SK-N-SH (cell line): Measurements from ENCODE around the gene ETV6. TPM values are rescaled to one million over a fixed set of nuclear protein-coding genes. Genes with fewer than 3 reads are reported as not detected.

Experiments
- CTCF ChIA-PET: fragments of 300-600, 350-600 bp; formaldehyde crosslinking; extraction: SDS; loops from one replicate; lab custom pipeline; 2021; lab: Yijun Ruan, JAX
- POLR2A ChIA-PET: fragments of 350-600 bp; sonication (Branson Sonifier 250); formaldehyde crosslinking; extraction: SDS; loops from one replicate; lab custom pipeline; 2020; ENCODE audit warnings: antibody characterized with exemption, inconsistent platforms; lab: Yijun Ruan, JAX
- DNase-seq: peaks from one replicate; pipeline ENCODE4 v3.0.0; 2012
- H2AFZ ChIP-seq: fragments of 200-600 bp; sonication (generic); 2 replicates; pipeline ENCODE4 v1.8.1; 2016; ENCODE audit warnings: antibody characterized with exemption, mild to moderate bottlenecking, low read depth
- H3F3A ChIP-seq: fragments of 200-600 bp; sonication (generic); replicated peaks from 2 replicates; pipeline ENCODE3; 2016; ENCODE audit warnings: antibody characterized with exemption, mild to moderate bottlenecking; ENCODE audit not compliant: insufficient read depth
- H3K27ac ChIP-seq, 2 experiments: fragments of 200-500 bp in 1 of 2; fragments of 200-600 bp in 1 of 2; sonication (Bioruptor generic) in 1 of 2; sonication (generic), shearing (Covaris generic) in 1 of 2; 2 replicates each; pipeline versions ENCODE4 v1.5.1 to v1.6.1; 2014 to 2016; ENCODE audit warnings: low read depth in 2 of 2, inconsistent platforms in 1 of 2, low read length in 1 of 2, mild to moderate bottlenecking in 1 of 2, mixed read lengths in 1 of 2
- H3K27me3 ChIP-seq: fragments of 200-600 bp; sonication (generic), shearing (Covaris generic); 2 replicates; pipeline ENCODE4 v1.6.1; 2016; ENCODE audit warnings: mixed run types; ENCODE audit not compliant: insufficient read depth
- H3K36me3 ChIP-seq, 2 experiments: fragments of 200-500 bp in 1 of 2; fragments of 200-600 bp in 1 of 2; sonication (Bioruptor generic) in 1 of 2; sonication (generic) in 1 of 2; replicated peaks in 1 of 2; 2 replicates each; pipeline versions ENCODE3 to v1.5.1; 2014 to 2016; ENCODE audit warnings: low read length in 1 of 2, mild to moderate bottlenecking in 1 of 2; ENCODE audit not compliant: insufficient read depth in 2 of 2, control insufficient read depth in 1 of 2
- H3K4me1 ChIP-seq, 2 experiments: fragments of 200-500 bp in 1 of 2; fragments of 200-600 bp in 1 of 2; sonication (Bioruptor generic) in 1 of 2; sonication (generic), shearing (Covaris generic) in 1 of 2; 2 replicates each; pipeline versions ENCODE4 v1.5.1 to v1.6.1; 2014 to 2016; ENCODE audit warnings: low read depth in 1 of 2, low read length in 1 of 2, mixed run types in 1 of 2; ENCODE audit not compliant: insufficient read depth in 2 of 2, control insufficient read depth in 1 of 2
- H3K4me2 ChIP-seq: fragments of 200-600 bp; sonication (generic), shearing (Covaris generic); 2 replicates; pipeline ENCODE4 v1.6.1; 2017; ENCODE audit warnings: mixed run types
- H3K4me3 ChIP-seq, 2 experiments: fragments of 200-500 bp in 1 of 2; fragments of 200-600 bp in 1 of 2; sonication (Bioruptor generic) in 1 of 2; sonication (generic), shearing (Covaris generic) in 1 of 2; 2 replicates each; pipeline versions ENCODE4 v1.5.1 to v1.8.1; 2014 to 2016; ENCODE audit warnings: low read depth in 2 of 2, inconsistent platforms in 1 of 2, low read length in 1 of 2, mild to moderate bottlenecking in 1 of 2, mixed read lengths in 1 of 2, moderate library complexity in 1 of 2
- H3K79me2 ChIP-seq: fragments of 200-600 bp; sonication (generic); 2 replicates; pipeline ENCODE4 v1.8.1; 2017; ENCODE audit warnings: mild to moderate bottlenecking; ENCODE audit not compliant: insufficient read depth
- H3K9ac ChIP-seq: fragments of 200-600 bp; sonication (generic); 2 replicates; pipeline ENCODE4 v1.6.1; 2017; ENCODE audit warnings: mixed run types
- H3K9me2 ChIP-seq: fragments of 200-600 bp; sonication (generic); 2 replicates; pipeline ENCODE4 v1.6.1; 2017; ENCODE audit warnings: mixed run types
- H3K9me3 ChIP-seq: fragments of 200-600 bp; sonication (generic); 2 replicates; pipeline ENCODE4 v1.6.1; 2017; ENCODE audit warnings: mixed run types, mild to moderate bottlenecking, moderate library complexity
- H4K20me1 ChIP-seq: fragments of 200-600 bp; sonication (generic); 2 replicates; pipeline ENCODE4 v1.6.1; 2017; ENCODE audit warnings: mild to moderate bottlenecking, mixed run types; ENCODE audit not compliant: insufficient read depth
- EZH2phosphoT487 ChIP-seq: fragments of 200-600 bp; sonication (generic); IDR thresholded peaks from 2 replicates; pipeline ENCODE4 v1.6.1; 2017; ENCODE audit warnings: low read depth, mixed run types, mild to moderate bottlenecking, antibody characterized with exemption, moderate library complexity, borderline replicate concordance
- FOSL2 ChIP-seq: IDR thresholded peaks from 2 replicates; pipeline ENCODE4 v1.4.0; 2012; ENCODE audit warnings: low read depth, mild to moderate bottlenecking, moderate library complexity, borderline replicate concordance
- FOXJ3 ChIP-seq: sonication (generic); formaldehyde crosslinking; IDR thresholded peaks from 2 replicates; pipeline ENCODE4 v1.5.1; 2020; ENCODE audit warnings: mild to moderate bottlenecking, missing genetic modification reagents
- FOXM1 ChIP-seq: IDR thresholded peaks from 2 replicates; pipeline ENCODE4 v1.4.0; 2012; ENCODE audit warnings: low read depth, mild to moderate bottlenecking
- GATA2 ChIP-seq: sonication (generic); formaldehyde crosslinking; IDR thresholded peaks from 2 replicates; pipeline ENCODE4 v1.5.0; 2020; ENCODE audit warnings: mild to moderate bottlenecking, missing genetic modification reagents
- JUND ChIP-seq: IDR thresholded peaks from 2 replicates; pipeline ENCODE4 v1.4.0; 2012
- MEF2A ChIP-seq: IDR thresholded peaks from 2 replicates; pipeline ENCODE4 v1.4.0; 2012; ENCODE audit warnings: low read depth, borderline replicate concordance
- NFIC ChIP-seq: IDR thresholded peaks from 2 replicates; pipeline ENCODE4 v1.4.0; 2012; ENCODE audit warnings: borderline replicate concordance
- PBX3 ChIP-seq: IDR thresholded peaks from 2 replicates; pipeline ENCODE4; 2012
- RAD21 ChIP-seq: IDR thresholded peaks from 2 replicates; pipeline ENCODE4 v1.6.1; 2012; ENCODE audit warnings: mild to moderate bottlenecking, low read length
- RCOR1 ChIP-seq: fragments of 150-350 bp; IDR thresholded peaks from 2 replicates; pipeline ENCODE4 v1.6.1; 2017; ENCODE audit warnings: antibody characterized with exemption, low read length
- RXRA ChIP-seq: IDR thresholded peaks from 2 replicates; pipeline ENCODE4 v1.4.0; 2012; ENCODE audit warnings: low read depth, mild to moderate bottlenecking, borderline replicate concordance
- SIN3A ChIP-seq: IDR thresholded peaks from 2 replicates; pipeline ENCODE4 v1.6.1; 2012; ENCODE audit warnings: low read depth, mild to moderate bottlenecking, low read length, moderate library complexity, borderline replicate concordance
- SMC3 ChIP-seq: IDR thresholded peaks from 2 replicates; pipeline ENCODE4 v1.6.1; 2012; ENCODE audit warnings: low read depth, low read length, improper control_type of control experiment
- TAF1 ChIP-seq: IDR thresholded peaks from 2 replicates; pipeline ENCODE4 v1.6.1; 2012; ENCODE audit warnings: low read depth, mild to moderate bottlenecking, low read length, moderate library complexity, borderline replicate concordance
- TCF12 ChIP-seq: IDR thresholded peaks from 2 replicates; pipeline ENCODE4 v1.4.0; 2012
- TEAD4 ChIP-seq: IDR thresholded peaks from 2 replicates; pipeline ENCODE4 v1.4.0; 2012; ENCODE audit warnings: mild to moderate bottlenecking, borderline replicate concordance; ENCODE audit not compliant: insufficient read depth
- YY1 ChIP-seq: IDR thresholded peaks from 2 replicates; pipeline ENCODE4 v1.4.0; 2012; ENCODE audit warnings: low read depth, mild to moderate bottlenecking
- ZBTB33 ChIP-seq: IDR thresholded peaks from 2 replicates; pipeline ENCODE4 v1.4.0; 2012; ENCODE audit warnings: low read depth, borderline replicate concordance
- WGBS: methylation state at CpG from one replicate; pipeline ENCODE4 v1.1.6; 2017; ENCODE audit warnings: low lambda C conversion rate; 5-methylcytosine and 5-hydroxymethylcytosine counted together
- polyA plus RNA-seq, 3 experiments: library from polyadenylated mRNA; depleted of rRNA; stranded (reverse); fragments of >200 nt; gene quantifications; 2 replicates each; pipeline ENCODE4 v1.2.3, GENCODE V29; 2012
- TF ChIP-seq, protein P1 (sequence below): IDR thresholded peaks from 2 replicates; pipeline ENCODE4 v1.4.0; 2012; ENCODE audit warnings: low read depth, borderline replicate concordance

Gene ETV6
- polyA plus RNA-seq, 1 of the 3 experiments (the other 2 are of a cell fraction), result 4.0 TPM

DNA sequence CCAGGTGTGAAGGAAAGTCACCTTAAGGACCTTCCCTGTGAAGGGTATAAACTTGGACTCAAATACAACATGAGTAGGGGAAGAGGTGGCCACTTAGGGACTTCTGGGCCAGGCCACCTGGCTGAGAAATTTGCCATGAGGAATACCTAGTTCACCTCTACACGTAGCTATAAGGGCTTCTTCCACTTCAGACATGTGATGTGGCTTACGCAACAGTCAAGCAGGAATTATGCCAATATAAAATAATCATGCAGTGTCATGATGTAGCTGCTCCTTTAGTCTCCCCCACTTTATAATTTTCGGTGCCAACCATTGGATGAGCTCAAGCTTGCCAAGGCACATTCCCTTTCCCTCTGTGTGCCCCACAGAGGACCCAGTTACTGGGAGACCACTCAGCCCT lies 254.7 kb downstream of the ETV6 start:
- H3K9me2 ChIP-seq, result no peaks in the 10 kb centered on the region
- H3K27me3 ChIP-seq, result no peaks in the 10 kb centered on the region
- H3K9me3 ChIP-seq, result no peaks in the 10 kb centered on the region
- no peak overlapping the region for H3K4me3 ChIP-seq
- DNase-seq, result no peak
- ChIA-PET CTCF (no interaction called here), POLR2A (no interaction called here)
- WGBS, result 64% methylated on average over 3 of the region's 3 CpGs
- H4K20me1 ChIP-seq, result no peaks in the 10 kb centered on the region
- no peak overlapping the region for H3K4me2 ChIP-seq
- no peaks in the 10 kb centered on the region for H3K4me1 ChIP-seq
- no peak overlapping the region for H2AFZ ChIP-seq
- H3K27ac ChIP-seq, result no peak overlapping the region
- TF ChIP-seq FOXM1 (no peak), TEAD4 (no peak), NFIC (no peak), ZBTB33 (no peak), FOXJ3 (CRISPR knock-in tag) (no peak), JUND (no peak), RAD21 (no peak), RCOR1 (no peak), RXRA (no peak), GATA2 (no peak), SMC3 (no peak), MEF2A (no peak), TAF1 (no peak), SIN3A (no peak)
- no peaks in the 10 kb centered on the region for H3K36me3 ChIP-seq
- no peaks in the 10 kb centered on the region for H3K79me2 ChIP-seq
- H3K9ac ChIP-seq, result no peak overlapping the region
- H3F3A ChIP-seq, result no peaks in the 10 kb centered on the region

DNA sequence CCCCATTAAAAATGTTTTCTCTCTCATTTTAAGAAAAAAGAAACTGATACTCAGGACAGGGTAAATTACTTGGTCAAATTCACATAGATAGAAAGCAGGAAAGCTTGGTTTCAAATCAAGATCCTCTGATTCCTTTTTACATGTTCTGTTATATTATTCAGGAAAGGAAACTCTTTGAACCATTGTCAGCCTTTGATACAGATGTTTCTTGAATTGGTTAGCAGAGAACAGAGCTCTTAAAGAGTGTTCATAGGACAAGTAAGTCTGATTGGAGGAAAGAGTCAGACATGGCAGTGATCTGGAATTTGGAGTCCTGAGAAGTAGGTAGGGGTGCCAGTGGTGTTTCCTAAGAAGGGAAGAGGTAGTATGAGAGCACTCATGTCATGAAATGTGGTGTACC lies 256.1 kb downstream of the ETV6 start:
- Histone ChIP-seq H3K27ac (no peak overlapping the region), H2AFZ (no peak overlapping the region), H3F3A (no peaks in the 10 kb centered on the region), H3K79me2 (no peaks in the 10 kb centered on the region), H3K9me2 (no peaks in the 10 kb centered on the region), H3K36me3 (no peaks in the 10 kb centered on the region), H3K9me3 (no peaks in the 10 kb centered on the region), H3K4me3 (no peak overlapping the region), H3K9ac (no peak overlapping the region), H4K20me1 (no peaks in the 10 kb centered on the region), H3K27me3 (no peaks in the 10 kb centered on the region), H3K4me2 (no peak overlapping the region), H3K4me1 (no peaks in the 10 kb centered on the region)
- DNase-seq, result no peak
- TF ChIP-seq YY1, result no peak
- TF ChIP-seq TCF12, result no peak
- no peak for TF ChIP-seq FOXM1
- TF ChIP-seq RCOR1, result no peak
- TF ChIP-seq EZH2phosphoT487, result no peak
- no peak for TF ChIP-seq FOSL2
- TF ChIP-seq, protein P1, sequence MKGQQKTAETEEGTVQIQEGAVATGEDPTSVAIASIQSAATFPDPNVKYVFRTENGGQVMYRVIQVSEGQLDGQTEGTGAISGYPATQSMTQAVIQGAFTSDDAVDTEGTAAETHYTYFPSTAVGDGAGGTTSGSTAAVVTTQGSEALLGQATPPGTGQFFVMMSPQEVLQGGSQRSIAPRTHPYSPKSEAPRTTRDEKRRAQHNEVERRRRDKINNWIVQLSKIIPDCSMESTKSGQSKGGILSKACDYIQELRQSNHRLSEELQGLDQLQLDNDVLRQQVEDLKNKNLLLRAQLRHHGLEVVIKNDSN, result no peak
- TF ChIP-seq PBX3, result no peak
- CTCF ChIA-PET, result no interaction called here
- POLR2A ChIA-PET, result no interaction called here
